ENCODE measurements around the gene HNRNPCL1. TPM values are rescaled to one million over a fixed set of nuclear protein-coding genes. Genes with fewer than 3 reads are reported as not detected.

Gene HNRNPCL1
- total RNA-seq, 4 donors from 2014 or later: not detected

Other genes starting within 250 kb of the HNRNPCL1 start
- gene DHRS3, start 230.5 kb downstream of the HNRNPCL1 start, total RNA-seq: 100 to 1,000 TPM; 181 to 304 (median 268) TPM
- not detected for gene AADACL4, start 204.6 kb downstream of the HNRNPCL1 start, total RNA-seq
- not detected for gene AADACL3, start 132.6 kb downstream of the HNRNPCL1 start, total RNA-seq
- not detected for gene CFAP107, start 102.5 kb downstream of the HNRNPCL1 start, total RNA-seq
- gene PRAMEF12, start 75.0 kb downstream of the HNRNPCL1 start, total RNA-seq: not detected
- gene PRAMEF1, start 57.3 kb downstream of the HNRNPCL1 start, total RNA-seq: not detected
- not detected for gene PRAMEF11, start 17.3 kb downstream of the HNRNPCL1 start, total RNA-seq
- not detected for gene PRAMEF2, start 8.4 kb upstream of the HNRNPCL1 start, total RNA-seq
- gene PRAMEF4, start 37.5 kb upstream of the HNRNPCL1 start, total RNA-seq: not detected
- not detected for gene PRAMEF10, start 49.5 kb upstream of the HNRNPCL1 start, total RNA-seq
- gene PRAMEF7, start 67.9 kb upstream of the HNRNPCL1 start, total RNA-seq: not detected
- gene PRAMEF6, start 98.9 kb upstream of the HNRNPCL1 start, total RNA-seq: not detected
- gene PRAMEF27, start 207.9 kb upstream of the HNRNPCL1 start, total RNA-seq: not detected
- gene HNRNPCL3, start 212.0 kb upstream of the HNRNPCL1 start, total RNA-seq: not detected
- not detected for gene PRAMEF25, start 222.1 kb upstream of the HNRNPCL1 start, total RNA-seq

All from thyroid gland (tissue), 4 donors.